K562 (cell line): ENCODE measurements around the gene CMTM8. TPM values are rescaled to one million over a fixed set of nuclear protein-coding genes. Genes with fewer than 3 reads are reported as not detected.

Source experiments
- ATAC-seq: fragments of 200-7000 bp; cut with Tn5 transposase; 3 replicates; pipeline ENCODE4 v1.9.1; 2020; ENCODE audit warnings: moderate library complexity
- BruUV-seq: library from RNA; stranded (reverse); fragments of 400-500 nt; replicated peaks from 2 replicates; lab custom pipeline; 2021; lab: Mats Ljungman, UMichigan
- CTCF ChIA-PET: fragments of 300-600 bp; formaldehyde crosslinking; extraction: SDS; loops from one replicate; lab custom pipeline; 2021; ENCODE audit warnings: low intra/inter-chr PET ratio; lab: Yijun Ruan, JAX
- POLR2A ChIA-PET: fragments of 300-600, 350-650 bp; sonication (Branson Sonifier 250); formaldehyde crosslinking; extraction: SDS; loops from one replicate; lab custom pipeline; 2021; ENCODE audit warnings: antibody characterized with exemption, inconsistent platforms; lab: Yijun Ruan, JAX
- DNase-seq, 4 experiments: peaks; one replicate each; pipeline versions ENCODE4 v3.0.0 to v3.0.0-alpha.2; 2011 to 2018; ENCODE audit warnings: low spot score in 3 of 4, mixed read lengths in 3 of 4; ENCODE audit errors: extremely low read depth in 1 of 4
- FAIRE-seq: peaks from 2 replicates; lab custom pipeline; 2011; peaks lifted over from hg19 to GRCh38; lab: Jason Lieb, UNC
- H2AFZ ChIP-seq: 2 replicates; pipeline ENCODE4 v1.6.0; 2011; ENCODE audit warnings: low read depth, low read length, control low read depth, inconsistent platforms
- H3K27ac ChIP-seq: fragments of 200-600 bp; 3 replicates; pipeline ENCODE4 v1.8.0; 2011; ENCODE audit warnings: low read depth, mild to moderate bottlenecking, control low read depth, inconsistent platforms, low read length, moderate library complexity, mixed read lengths; ENCODE audit errors: extremely low read depth
- H3K27me3 ChIP-seq, 2 experiments: fragments of 300-600 bp in 1 of 2; 2 replicates in 1 of 2; 3 replicates in 1 of 2; pipeline versions ENCODE4 v1.6.0 to v1.8.0; 2011; ENCODE audit warnings: inconsistent platforms in 2 of 2, low read length in 2 of 2, mild to moderate bottlenecking in 1 of 2, mixed read lengths in 1 of 2, moderate library complexity in 1 of 2; ENCODE audit not compliant: control insufficient read depth in 2 of 2, insufficient read depth in 2 of 2
- H3K36me3 ChIP-seq: fragments of 300-600 bp; 3 replicates; pipeline ENCODE4 v1.8.0; 2011; ENCODE audit warnings: mild to moderate bottlenecking, low read length, inconsistent platforms; ENCODE audit not compliant: control insufficient read depth, insufficient read depth
- H3K4me1 ChIP-seq, 2 experiments: fragments of 200-600 bp in 1 of 2; replicated peaks in 1 of 2; 2 replicates in 1 of 2; 3 replicates in 1 of 2; pipeline versions ENCODE4 v1.5.1 to v1.8.0; 2011; ENCODE audit warnings: inconsistent platforms in 2 of 2, low read length in 2 of 2, mild to moderate bottlenecking in 1 of 2, mixed read lengths in 1 of 2, moderate library complexity in 1 of 2; ENCODE audit not compliant: control insufficient read depth in 2 of 2, insufficient read depth in 2 of 2
- H3K4me2 ChIP-seq: 2 replicates; pipeline ENCODE4 v1.6.1; 2011; ENCODE audit warnings: low read length, control low read depth, inconsistent platforms, mixed read lengths; ENCODE audit not compliant: insufficient read depth
- H3K4me3 ChIP-seq: fragments of 200-600 bp; sonication (generic), shearing (Covaris generic); 2 replicates; pipeline ENCODE4 v1.5.1; 2016; ENCODE audit warnings: control low read depth, inconsistent platforms
- H3K79me2 ChIP-seq: fragments of 200-600 bp; 3 replicates; pipeline ENCODE4 v1.8.0; 2011; ENCODE audit warnings: low read length, inconsistent platforms; ENCODE audit not compliant: control insufficient read depth, insufficient read depth
- H3K9ac ChIP-seq, 2 experiments: 2 replicates each; pipeline versions ENCODE4 v1.6.0 to v1.6.1; 2011; ENCODE audit warnings: low read depth in 2 of 2, low read length in 2 of 2, control low read depth in 1 of 2, inconsistent platforms in 1 of 2, mild to moderate bottlenecking in 1 of 2, mixed read lengths in 1 of 2; ENCODE audit not compliant: insufficient read depth in 1 of 2
- H3K9me1 ChIP-seq: one replicate; pipeline ENCODE4 v1.6.0; 2011; ENCODE audit warnings: inconsistent platforms, mild to moderate bottlenecking, low read length, moderate library complexity; ENCODE audit not compliant: control insufficient read depth, insufficient read depth
- H3K9me3 ChIP-seq: replicated peaks from 2 replicates; pipeline ENCODE4 v1.5.1; 2011; ENCODE audit warnings: low read depth, low read length, inconsistent platforms; ENCODE audit not compliant: control insufficient read depth, insufficient read depth
- H4K20me1 ChIP-seq: replicated peaks from 2 replicates; pipeline ENCODE4 v1.6.1; 2011; ENCODE audit warnings: low read length, inconsistent platforms, mixed read lengths; ENCODE audit not compliant: control insufficient read depth, insufficient read depth
- ATF1 ChIP-seq, 2 experiments: fragments of 450-650 bp in 1 of 2; IDR thresholded peaks; 2 replicates each; pipeline ENCODE4 v1.6.1; 2016; ENCODE audit warnings: missing compliant biosample characterization in 1 of 2, missing genetic modification characterization in 1 of 2
- CREB5 ChIP-seq: fragments of 250-450 bp; sonication (Bioruptor Pico); IDR thresholded peaks from 2 replicates; pipeline ENCODE4 v1.5.0; 2020; ENCODE audit warnings: mild to moderate bottlenecking
- HOMEZ ChIP-seq: fragments of 250-450 bp; sonication (Bioruptor Pico); IDR thresholded peaks from 2 replicates; pipeline ENCODE4 v1.4.0; 2020; ENCODE audit warnings: mild to moderate bottlenecking, moderate library complexity
- KLF1 ChIP-seq: fragments of 450-650 bp; IDR thresholded peaks from 2 replicates; pipeline ENCODE4 v1.6.1; 2016; ENCODE audit warnings: missing genetic modification characterization, missing compliant biosample characterization
- LEF1 ChIP-seq: fragments of 450-650 bp; IDR thresholded peaks from 2 replicates; pipeline ENCODE4 v1.6.1; 2016; ENCODE audit warnings: mild to moderate bottlenecking
- NR2C2 ChIP-seq, 2 experiments: fragments of 200-800 bp in 1 of 2; sonication (Bioruptor generic) in 1 of 2; sonication (generic) in 1 of 2; formaldehyde crosslinking in 1 of 2; IDR thresholded peaks; 2 replicates each; pipeline versions ENCODE4 v1.6.1 to v1.8.0; 2016 to 2022; ENCODE audit warnings: mild to moderate bottlenecking in 1 of 2, missing compliant biosample characterization in 1 of 2, missing genetic modification characterization in 1 of 2, missing genetic modification reagents in 1 of 2
- PRPF4 ChIP-seq: fragments of 200-400 bp; formaldehyde crosslinking; IDR thresholded peaks from one replicate; pipeline ENCODE4 v1.6.1; 2017; ENCODE audit warnings: low read length, low read depth, mild to moderate bottlenecking; ENCODE audit not compliant: insufficient read depth, poor library complexity, severe bottlenecking
- PTRF ChIP-seq: fragments of 450-650 bp; IDR thresholded peaks from 2 replicates; pipeline ENCODE4 v1.6.1; 2016; ENCODE audit warnings: mild to moderate bottlenecking, missing genetic modification characterization, missing compliant biosample characterization
- SMAD4 ChIP-seq: fragments of 250-450 bp; sonication (Bioruptor Pico); conservative IDR thresholded peaks from 2 replicates; pipeline ENCODE4 v1.8.0; 2021; ENCODE audit warnings: inconsistent platforms, mild to moderate bottlenecking, moderate library complexity
- SNIP1 ChIP-seq: fragments of 450-650 bp; IDR thresholded peaks from 2 replicates; pipeline ENCODE4 v1.7.1; 2017; ENCODE audit warnings: low read depth, mild to moderate bottlenecking
- ZFP30 ChIP-seq: fragments of 250-450 bp; sonication (Bioruptor Pico); IDR thresholded peaks from 2 replicates; pipeline ENCODE4 v1.8.0; 2022; ENCODE audit warnings: moderate library complexity, mild to moderate bottlenecking, inconsistent platforms, borderline replicate concordance
- ZFX ChIP-seq: sonication (generic); formaldehyde crosslinking; IDR thresholded peaks from 2 replicates; pipeline ENCODE4 v1.8.0; 2022; ENCODE audit warnings: mild to moderate bottlenecking, missing genetic modification reagents, moderate library complexity
- ZNF445 ChIP-seq: fragments of 250-450 bp; sonication (Bioruptor Pico); IDR thresholded peaks from 2 replicates; pipeline ENCODE4 v1.4.0; 2020; ENCODE audit warnings: low read depth, mild to moderate bottlenecking, moderate library complexity
- WGBS: fragments of 100-300 bp; shearing (Covaris generic); methylation state at CpG from one replicate; pipeline ENCODE4 v1.1.6; 2016; ENCODE audit warnings: low coverage, mixed read lengths; ENCODE audit not compliant: insufficient coverage; ENCODE audit errors: missing lambda C conversion rate; 5-methylcytosine and 5-hydroxymethylcytosine counted together
- in situ Hi-C: fragments of 300-500 bp; cut with MboI; formaldehyde crosslinking; loops from 4 replicates; pipeline ENCODE4 v1.15.0; 2018; ENCODE audit warnings: inconsistent platforms, mixed read lengths
- intact Hi-C: fragments of 100-400 bp; cut with micrococcal nuclease; formaldehyde crosslinking; loops from 2 replicates; pipeline ENCODE4 v1.14.2; 2022
- polyA plus RNA-seq, 8 experiments: library from polyadenylated mRNA; depleted of rRNA in 4 of 8; stranded (reverse) in 5 of 8; unstranded in 3 of 8; fragments of >200 nt; fragmentation: Nextera tagmentation in 2 of 8; fragmentation: Illumina TruSeq in 1 of 8; extraction: Ambion mirVana in 2 of 8; extraction: Trizol in 1 of 8; gene quantifications; 2 replicates each; pipeline versions ENCODE4 v1.2.1 to v1.2.3, GENCODE V29; 2011 to 2014; ENCODE audit warnings: inconsistent platforms in 1 of 8, missing spikeins in 1 of 8
- total RNA-seq, 7 experiments: library from RNA; depleted of rRNA in 6 of 7; stranded (reverse); fragments of >200 nt in 6 of 7; fragmentation: Illumina TruSeq in 2 of 7; extraction: Trizol in 2 of 7; gene quantifications; 2 replicates each; pipeline versions ENCODE4 v1.2.1 to v1.2.3, GENCODE V29; 2011 to 2021; ENCODE audit warnings: low replicate concordance in 1 of 7

The CMTM8 gene
- total and polyA plus RNA-seq, 9 of the 15 experiments (the other 6 are each of a cell fraction or from before 2014, with no cell fraction given) = not detected

- POLR2A ChIA-PET = interaction anchor here (0.7 kb wide), 1 partner anchor 48 kb away, joined by 3 read pairs; no protein-coding TSS in a partner anchor
- no TSS peak for BruUV-seq
Observed at GRCh38 chr3:32325927-32326326, 87.4 kb downstream of the CMTM8 start.

GRCh38 chr3:32326795-32327194 is 88.3 kb downstream of the CMTM8 start:
- Histone ChIP-seq H3K9me3 (no peaks in the 10 kb centered on the region), H3K9ac (no peak overlapping the region), H3K4me1 (no peaks in the 10 kb centered on the region), H3K9me1 (no peaks in the 10 kb centered on the region), H2AFZ (no peak overlapping the region), H3K27ac (no peak overlapping the region), H3K27me3 (peaks cover 0 to 13% of the 10 kb centered on the region in 2 experiments; a peak in 1 of 5 replicates), H3K36me3 (no peaks in the 10 kb centered on the region), H3K4me2 (no peak overlapping the region), H3K4me3 (no peak overlapping the region), H3K79me2 (no peaks in the 10 kb centered on the region), H4K20me1 (no peaks in the 10 kb centered on the region)
- DNase-seq (no peak), FAIRE-seq (no peak), ATAC-seq (no peak)
- BruUV-seq = no TSS peak
- in situ Hi-C loops (no loop called here), intact Hi-C loops (no loop called here)
- WGBS = 0% methylated on average over 2 of the region's 2 CpGs
- CTCF ChIA-PET = no interaction called here
- POLR2A ChIA-PET = no interaction called here
- TF ChIP-seq LEF1 (no peak), PRPF4 (no peak), SNIP1 (no peak), CREB5 (CRISPR knock-in tag) (no peak), ZFP30 (CRISPR knock-in tag) (no peak), ATF1 (CRISPR knock-in tag; IDR thresholded peaks at IDR 0.05) (no peak), ATF1 (tag; IDR thresholded peaks at IDR 0.05) (no peak), ZFX (CRISPR knock-in tag) (no peak), SMAD4 (no peak), ZNF445 (no peak), NR2C2 (CRISPR knock-in tag; IDR thresholded peaks at IDR 0.05) (no peak), NR2C2 (tag; IDR thresholded peaks at IDR 0.05) (no peak)

More at GRCh38 chr3:32325927-32326326, 87.4 kb downstream of the CMTM8 start:
- ATAC-seq (no peak), DNase-seq (no peak), FAIRE-seq (no peak)
- Histone ChIP-seq H3K27me3 (peaks cover 2 to 20% of the 10 kb centered on the region in 2 experiments; a peak in 3 of 5 replicates), H3K36me3 (no peaks in the 10 kb centered on the region), H3K4me2 (no peak overlapping the region), H3K4me1 (no peaks in the 10 kb centered on the region), H2AFZ (no peak overlapping the region), H3K4me3 (no peak overlapping the region), H3K9me3 (no peaks in the 10 kb centered on the region), H3K9me1 (no peaks in the 10 kb centered on the region), H3K9ac (no peak overlapping the region), H3K27ac (no peak overlapping the region), H3K79me2 (no peaks in the 10 kb centered on the region), H4K20me1 (no peaks in the 10 kb centered on the region)
- WGBS = 0% methylated on average over 3 of the region's 3 CpGs
- CTCF ChIA-PET = no interaction called here
- intact Hi-C loops = no loop called here
- TF ChIP-seq KLF1 (tag) = no peak
- TF ChIP-seq PTRF (tag) = no peak
- TF ChIP-seq HOMEZ = no peak
- TF ChIP-seq, all 486 proteins: peak for 0
- in situ Hi-C loops = no loop called here
